PFSK-1 (cell line): ENCODE measurements around the gene OR5AP2.

Experiments used
- FOXP2 ChIP-seq: optimal IDR thresholded peaks from 2 replicates; pipeline ENCODE3; 2011; ENCODE audit warnings: borderline replicate concordance, control low read depth, inconsistent platforms; ENCODE audit not compliant: insufficient read depth; ENCODE audit errors: extremely low read length, extremely low read depth
- POLR2AphosphoS5 ChIP-seq: IDR thresholded peaks from 2 replicates; pipeline ENCODE4 v1.6.1; 2012; ENCODE audit warnings: low read depth, mild to moderate bottlenecking, control low read depth, low read length, moderate library complexity
- REST ChIP-seq, 2 experiments: IDR thresholded peaks; 2 replicates each; pipeline versions ENCODE4 v1.6.1 to v1.8.0; 2011 to 2012; ENCODE audit warnings: low read depth in 2 of 2, low read length in 2 of 2, control low read depth in 1 of 2, inconsistent platforms in 1 of 2, mild to moderate bottlenecking in 1 of 2, moderate library complexity in 1 of 2; ENCODE audit not compliant: insufficient read depth in 1 of 2
- SIN3A ChIP-seq: IDR thresholded peaks from 2 replicates; pipeline ENCODE4 v1.6.1; 2012; ENCODE audit warnings: mild to moderate bottlenecking, low read length, moderate library complexity, borderline replicate concordance; ENCODE audit not compliant: insufficient read depth
- TAF1 ChIP-seq: IDR thresholded peaks from 2 replicates; pipeline ENCODE4 v1.6.1; 2012; ENCODE audit warnings: low read length, control low read depth, borderline replicate concordance; ENCODE audit not compliant: insufficient read depth

The OR5AP2 gene

GRCh38 chr11:56611174-56611573, 31.1 kb downstream of the OR5AP2 start:
- TF ChIP-seq POLR2AphosphoS5 (no peak), REST (IDR thresholded peaks at IDR 0.05; ENCODE audit: insufficient read depth in 1 of 2, low read depth in 2 of 2, low read length in 2 of 2) (no peak), TAF1 (no peak), FOXP2 (no peak), SIN3A (no peak)
